ENCODE measurements around the gene COA3. TPM values are rescaled to one million over a fixed set of nuclear protein-coding genes. Genes with fewer than 3 reads are reported as not detected.
A peak's percentile ranks its signal among the peaks of the same experiment; 100 is the strongest.

Gene COA3
- total RNA-seq, 1 experiment from 2014 or later, result 77.6 TPM

- no peak for DNase-seq (ENCODE audit: low read depth)
Measured at GRCh38 chr17:42818379-42818778, 19.9 kb upstream of the COA3 start.

- DNase-seq (ENCODE audit: low read depth), result no peak
Measured at GRCh38 chr17:42817866-42818265, 19.4 kb upstream of the COA3 start.

- DNase-seq (ENCODE audit: low read depth), result no peak
Measured at GRCh38 chr17:42814633-42815399, 16.3 kb upstream of the COA3 start.

GRCh38 chr17:42809250-42809649 is 10.7 kb upstream of the COA3 start:
- DNase-seq (ENCODE audit: low read depth), result peak; percentile 60

GRCh38 chr17:42806249-42806648 is 7.7 kb upstream of the COA3 start:
- no peak for DNase-seq (ENCODE audit: low read depth)

GRCh38 chr17:42804918-42805367 is 6.4 kb upstream of the COA3 start:
- DNase-seq (ENCODE audit: low read depth), result no peak

- no peak for DNase-seq (ENCODE audit: low read depth)
Measured at GRCh38 chr17:42803074-42803883, 4.8 kb upstream of the COA3 start.

GRCh38 chr17:42798011-42798382 is 507 bp downstream of the COA3 start:
- DNase-seq (ENCODE audit: low read depth), result no peak

GRCh38 chr17:42797067-42798007 is 1.2 kb downstream of the COA3 start:
- no peak for DNase-seq (ENCODE audit: low read depth)

GRCh38 chr17:42796066-42796758 is 2.3 kb downstream of the COA3 start:
- DNase-seq (ENCODE audit: low read depth), result no peak

GRCh38 chr17:42795465-42795864 is 3.0 kb downstream of the COA3 start:
- no peak for DNase-seq (ENCODE audit: low read depth)

- DNase-seq (ENCODE audit: low read depth), result no peak
Measured at GRCh38 chr17:42795061-42795460, 3.4 kb downstream of the COA3 start.

GRCh38 chr17:42792545-42792944 is 6.0 kb downstream of the COA3 start:
- DNase-seq (ENCODE audit: low read depth), result no peak

GRCh38 chr17:42791948-42792347 is 6.6 kb downstream of the COA3 start:
- no peak for DNase-seq (ENCODE audit: low read depth)

GRCh38 chr17:42787266-42787665 is 11.2 kb downstream of the COA3 start:
- DNase-seq (ENCODE audit: low read depth), result no peak

GRCh38 chr17:42784811-42785592 is 13.5 kb downstream of the COA3 start:
- DNase-seq (ENCODE audit: low read depth), result no peak

GRCh38 chr17:42784409-42784808 is 14.1 kb downstream of the COA3 start:
- no peak for DNase-seq (ENCODE audit: low read depth)

- no peak for DNase-seq (ENCODE audit: low read depth)
Measured at GRCh38 chr17:42783791-42784138, 14.7 kb downstream of the COA3 start.

- no peak for DNase-seq (ENCODE audit: low read depth)
Measured at GRCh38 chr17:42783062-42783790, 15.3 kb downstream of the COA3 start.
